Parathyroid adenoma (tissue), 2 donors: ENCODE data around the gene IL21.
"Not testable (repeated sequence)": the region's sequence is repeated elsewhere in the genome, so short reads cannot be mapped to it uniquely, and the experiment has no call there.

Source experiments
- H2AFZ ChIP-seq: fragments of 300-600 bp; sonication (generic); one replicate; pipeline ENCODE4 v1.7.0; 2017; ENCODE audit warnings: antibody characterized with exemption, mild to moderate bottlenecking
- H3K27ac ChIP-seq: fragments of 300-600 bp; sonication (generic); one replicate; pipeline ENCODE4 v1.7.0; 2017
- H3K27me3 ChIP-seq: fragments of 300-600 bp; sonication (generic); one replicate; pipeline ENCODE4 v1.7.0; 2017; ENCODE audit warnings: low read length; ENCODE audit not compliant: control insufficient read depth, insufficient read depth
- H3K36me3 ChIP-seq: fragments of 300-600 bp; sonication (generic); one replicate; pipeline ENCODE4 v1.7.0; 2017; ENCODE audit warnings: low read length; ENCODE audit not compliant: control insufficient read depth, insufficient read depth
- H3K4me1 ChIP-seq: fragments of 300-600 bp; sonication (generic); one replicate; pipeline ENCODE4 v1.7.0; 2017; ENCODE audit warnings: control low read depth
- H3K4me2 ChIP-seq: fragments of 300-600 bp; sonication (generic); one replicate; pipeline ENCODE4 v1.7.0; 2017; ENCODE audit warnings: low read length
- H3K4me3 ChIP-seq: fragments of 300-600 bp; sonication (generic); one replicate; pipeline ENCODE4 v1.7.0; 2017; ENCODE audit warnings: low read depth, low read length
- H3K79me2 ChIP-seq: fragments of 300-600 bp; sonication (generic); one replicate; pipeline ENCODE4 v1.7.0; 2017; ENCODE audit warnings: control low read depth
- H3K9ac ChIP-seq: fragments of 300-600 bp; sonication (generic); one replicate; pipeline ENCODE4 v1.7.0; 2017; ENCODE audit warnings: mild to moderate bottlenecking
- H3K9me3 ChIP-seq: fragments of 300-600 bp; sonication (generic); one replicate; pipeline ENCODE4 v1.7.0; 2017; ENCODE audit warnings: low read length; ENCODE audit not compliant: control insufficient read depth
- CTCF ChIP-seq: fragments of 300-600 bp; sonication (generic); IDR thresholded peaks from one replicate; pipeline ENCODE4 v1.7.0; 2017; ENCODE audit warnings: antibody characterized with exemption, mild to moderate bottlenecking
- donor health status: primary hyperparathyroidism.

IL21 gene

GRCh38 chr4:122661176-122662160 is 40.6 kb upstream of the IL21 start:
- no peak overlapping the region for H3K9ac ChIP-seq
- H3K4me3 ChIP-seq: no peak overlapping the region

GRCh38 chr4:122658818-122659295 is 38.0 kb upstream of the IL21 start:
- Histone ChIP-seq H3K79me2 (no peaks in the 10 kb centered on the region), H3K36me3 (no peaks in the 10 kb centered on the region)
- no peak for TF ChIP-seq CTCF

More at GRCh38 chr4:122661176-122662160, 40.6 kb upstream of the IL21 start:
- Histone ChIP-seq H3K27ac (no peak overlapping the region), H3K9me3 (no peaks in the 10 kb centered on the region), H3K36me3 (no peaks in the 10 kb centered on the region), H3K4me1 (no peaks in the 10 kb centered on the region), H2AFZ (no peak overlapping the region), H3K79me2 (no peaks in the 10 kb centered on the region), H3K4me2 (no peak overlapping the region), H3K27me3 (no peaks in the 10 kb centered on the region)
- no peak for TF ChIP-seq CTCF

GRCh38 chr4:122658377-122658776 is 37.5 kb upstream of the IL21 start:
- H3K36me3 ChIP-seq: no peaks in the 10 kb centered on the region
- no peaks in the 10 kb centered on the region for H3K9me3 ChIP-seq
- H3K9ac ChIP-seq: no peak overlapping the region
- H3K4me1 ChIP-seq: no peaks in the 10 kb centered on the region
- no peaks in the 10 kb centered on the region for H3K79me2 ChIP-seq
- TF ChIP-seq CTCF: no peak
- H3K4me2 ChIP-seq: no peak overlapping the region
- no peak overlapping the region for H3K4me3 ChIP-seq
- no peak overlapping the region for H2AFZ ChIP-seq
- H3K27me3 ChIP-seq: no peaks in the 10 kb centered on the region
- H3K27ac ChIP-seq: no peak overlapping the region

More at GRCh38 chr4:122658818-122659295, 38.0 kb upstream of the IL21 start:
- Histone ChIP-seq H2AFZ (no peak overlapping the region), H3K9ac (no peak overlapping the region), H3K4me1 (no peaks in the 10 kb centered on the region), H3K27me3 (no peaks in the 10 kb centered on the region), H3K4me2 (no peak overlapping the region), H3K9me3 (no peaks in the 10 kb centered on the region), H3K27ac (no peak overlapping the region), H3K4me3 (no peak overlapping the region)

- Histone ChIP-seq H3K79me2 (no peaks in the 10 kb centered on the region), H3K4me2 (no peak overlapping the region), H2AFZ (no peak overlapping the region), H3K4me3 (no peak overlapping the region), H3K9ac (no peak overlapping the region), H3K4me1 (no peaks in the 10 kb centered on the region), H3K9me3 (no peaks in the 10 kb centered on the region), H3K36me3 (no peaks in the 10 kb centered on the region), H3K27me3 (no peaks in the 10 kb centered on the region), H3K27ac (no peak overlapping the region)
- no peak for TF ChIP-seq CTCF
Measured at GRCh38 chr4:122657553-122657952, 36.7 kb upstream of the IL21 start.

- not testable (repeated sequence) for H3K36me3 ChIP-seq, H3K4me3 ChIP-seq, H3K4me1 ChIP-seq
Measured at GRCh38 chr4:122656583-122656982, 35.7 kb upstream of the IL21 start.

More at GRCh38 chr4:122656583-122656982, 35.7 kb upstream of the IL21 start:
- not testable (repeated sequence) for H2AFZ ChIP-seq, H3K79me2 ChIP-seq, H3K27ac ChIP-seq, H3K27me3 ChIP-seq, H3K9ac ChIP-seq, H3K9me3 ChIP-seq, H3K4me2 ChIP-seq
